ENCODE data around the gene RAD18. TPM values are rescaled to one million over a fixed set of nuclear protein-coding genes. Genes with fewer than 3 reads are reported as not detected.

RAD18 gene
- total and polyA plus RNA-seq, 9 donors, result 2.9 to 9.2 (median 7.8) TPM

DNA sequence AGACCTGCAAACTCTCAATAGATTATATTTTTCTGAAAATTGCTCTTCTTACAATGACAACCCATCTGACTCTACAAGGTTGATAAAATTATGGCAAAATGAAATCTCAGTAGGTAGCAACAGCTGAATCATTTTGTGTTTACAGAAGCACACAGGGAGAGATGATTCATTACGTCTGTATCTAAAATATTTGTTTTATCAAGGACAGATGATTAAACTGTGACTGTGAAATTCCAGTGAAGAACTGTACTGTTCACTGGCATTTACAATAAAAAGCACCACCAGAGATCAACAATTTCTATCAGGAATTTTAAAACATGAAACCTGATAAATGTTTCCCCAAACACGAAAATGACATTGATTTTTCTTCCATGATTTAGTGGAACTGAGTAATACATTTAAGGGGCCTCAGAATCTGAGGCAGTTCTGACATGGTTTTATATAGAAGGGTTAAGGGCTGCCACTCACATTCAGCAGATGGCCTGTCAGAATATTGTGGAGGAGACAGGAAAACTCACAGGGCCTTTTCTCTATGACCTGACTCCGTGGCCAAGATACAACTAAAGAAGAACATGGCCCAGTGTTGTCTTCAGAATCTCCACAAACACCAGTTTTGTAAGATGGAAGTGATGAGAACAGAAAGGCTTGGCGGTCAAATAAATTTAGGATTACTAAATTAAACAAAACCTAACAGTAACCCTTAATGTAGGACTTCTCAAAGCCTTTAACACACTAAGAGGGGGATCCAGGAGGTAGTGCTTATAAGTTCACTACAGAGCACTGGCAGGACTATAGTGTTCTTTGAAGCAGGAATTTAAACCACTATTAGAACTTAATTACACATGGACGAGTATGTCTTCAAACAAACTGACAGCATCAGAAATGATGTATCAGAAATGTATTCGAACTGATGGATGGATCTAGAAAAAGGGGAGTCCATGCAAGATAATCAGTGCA, 25.9 kb downstream of the RAD18 start:
- no peaks in the 10 kb centered on the region for H3K27me3 ChIP-seq
- H3K4me3 ChIP-seq, result no peak overlapping the region
- no peak for DNase-seq
- peaks cover 1% of the 10 kb centered on the region for H3K4me1 ChIP-seq (ENCODE audit: insufficient read depth)
- no peak overlapping the region for H3K27ac ChIP-seq
- TF ChIP-seq, protein P1, sequence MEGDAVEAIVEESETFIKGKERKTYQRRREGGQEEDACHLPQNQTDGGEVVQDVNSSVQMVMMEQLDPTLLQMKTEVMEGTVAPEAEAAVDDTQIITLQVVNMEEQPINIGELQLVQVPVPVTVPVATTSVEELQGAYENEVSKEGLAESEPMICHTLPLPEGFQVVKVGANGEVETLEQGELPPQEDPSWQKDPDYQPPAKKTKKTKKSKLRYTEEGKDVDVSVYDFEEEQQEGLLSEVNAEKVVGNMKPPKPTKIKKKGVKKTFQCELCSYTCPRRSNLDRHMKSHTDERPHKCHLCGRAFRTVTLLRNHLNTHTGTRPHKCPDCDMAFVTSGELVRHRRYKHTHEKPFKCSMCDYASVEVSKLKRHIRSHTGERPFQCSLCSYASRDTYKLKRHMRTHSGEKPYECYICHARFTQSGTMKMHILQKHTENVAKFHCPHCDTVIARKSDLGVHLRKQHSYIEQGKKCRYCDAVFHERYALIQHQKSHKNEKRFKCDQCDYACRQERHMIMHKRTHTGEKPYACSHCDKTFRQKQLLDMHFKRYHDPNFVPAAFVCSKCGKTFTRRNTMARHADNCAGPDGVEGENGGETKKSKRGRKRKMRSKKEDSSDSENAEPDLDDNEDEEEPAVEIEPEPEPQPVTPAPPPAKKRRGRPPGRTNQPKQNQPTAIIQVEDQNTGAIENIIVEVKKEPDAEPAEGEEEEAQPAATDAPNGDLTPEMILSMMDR (IDR thresholded peaks at IDR 0.05), result no peak
- TF ChIP-seq EP300 (IDR thresholded peaks at IDR 0.05), result no peak
- TF ChIP-seq POLR2A (IDR thresholded peaks at IDR 0.05), result no peak
- no peaks in the 10 kb centered on the region for H3K9me3 ChIP-seq
- H3K36me3 ChIP-seq, result no peaks in the 10 kb centered on the region
- intact Hi-C loops (cut with DNase I), result no loop called here
- 28 to 48% (median 33%) methylated on average over 6 of the region's 6 CpGs for WGBS, 3 donors

DNA sequence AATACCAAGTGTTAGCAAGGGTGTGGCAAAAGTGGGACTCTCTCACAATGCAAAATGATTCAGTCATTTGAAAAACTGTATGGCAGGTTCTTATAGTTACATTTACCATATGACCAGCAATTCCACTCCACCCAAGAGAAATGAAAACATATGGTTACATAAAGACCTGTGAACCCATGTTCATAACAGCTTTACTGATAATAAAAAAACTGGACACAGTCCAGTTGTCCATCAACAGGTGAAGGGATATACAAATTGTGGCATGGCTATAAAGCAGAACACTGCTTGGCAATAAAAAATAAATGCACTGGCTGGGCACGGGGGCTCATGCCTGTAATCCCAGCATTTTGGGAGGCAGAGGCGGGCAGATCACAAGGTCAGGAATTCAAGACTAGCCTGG, 30.8 kb downstream of the RAD18 start:
- H3K4me1 ChIP-seq (ENCODE audit: insufficient read depth), result peaks cover 1% of the 10 kb centered on the region
- no peak overlapping the region for H3K4me3 ChIP-seq
- no peak overlapping the region for H3K27ac ChIP-seq
- H3K36me3 ChIP-seq, result no peaks in the 10 kb centered on the region
- H3K27me3 ChIP-seq, result no peaks in the 10 kb centered on the region
- intact Hi-C loops (cut with DNase I), result no loop called here
- no peaks in the 10 kb centered on the region for H3K9me3 ChIP-seq
- DNase-seq, result no peak
- 95 to 96% (median 96%) methylated on average over 2 of the region's 2 CpGs for WGBS, 3 donors
- TF ChIP-seq EP300 (IDR thresholded peaks at IDR 0.05), result no peak
- TF ChIP-seq, protein P1 (IDR thresholded peaks at IDR 0.05), result no peak
- no peak for TF ChIP-seq POLR2A (IDR thresholded peaks at IDR 0.05)

DNA sequence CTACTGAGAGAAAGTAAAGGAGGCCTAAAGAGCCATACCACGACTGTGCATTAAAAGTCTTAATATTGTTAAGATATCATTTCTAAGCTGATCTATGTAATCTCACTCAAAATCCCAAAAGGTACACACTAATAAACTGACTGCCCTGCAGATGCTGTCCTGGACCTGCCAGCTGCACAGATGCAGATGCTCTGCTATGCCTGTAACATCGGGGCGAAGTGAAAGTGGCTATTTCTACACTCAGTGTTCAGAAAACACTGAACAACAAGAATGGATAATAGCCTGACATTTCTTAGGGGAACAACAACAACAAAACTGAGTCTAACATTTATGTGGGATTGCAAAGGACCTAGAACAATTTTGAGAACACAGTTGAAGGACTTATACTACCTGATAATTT, 31.9 kb downstream of the RAD18 start:
- no peaks in the 10 kb centered on the region for H3K4me1 ChIP-seq (ENCODE audit: insufficient read depth)
- no peaks in the 10 kb centered on the region for H3K9me3 ChIP-seq
- H3K36me3 ChIP-seq, result no peaks in the 10 kb centered on the region
- WGBS, 3 donors, result 48 to 82% (median 52%) methylated on average over 3 of the region's 3 CpGs
- no peak for DNase-seq
- TF ChIP-seq EP300 (IDR thresholded peaks at IDR 0.05) (no peak), POLR2A (IDR thresholded peaks at IDR 0.05) (no peak)
- TF ChIP-seq, protein P1 (IDR thresholded peaks at IDR 0.05), result no peak
- intact Hi-C loops (cut with DNase I), result no loop called here
- no peak overlapping the region for H3K4me3 ChIP-seq
- H3K27ac ChIP-seq, result no peak overlapping the region
- H3K27me3 ChIP-seq, result no peaks in the 10 kb centered on the region

DNA sequence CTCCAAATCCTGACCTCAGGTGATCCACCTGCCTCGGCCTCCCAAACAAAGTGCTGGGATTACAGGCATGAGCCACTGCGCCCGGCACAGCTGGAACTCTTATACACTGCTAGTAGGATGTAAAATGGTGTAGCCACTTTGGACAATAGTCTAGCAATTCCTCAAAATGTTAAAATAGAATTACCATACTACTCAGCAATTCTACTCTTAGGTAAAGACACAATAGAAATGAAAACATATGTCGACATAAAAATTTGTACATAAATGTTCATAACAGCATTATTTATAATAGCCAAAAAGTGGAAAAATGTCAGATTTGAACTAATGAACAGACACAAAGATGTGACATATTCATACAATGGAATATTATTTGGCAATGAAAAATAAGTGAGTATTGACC, 33.4 kb downstream of the RAD18 start:
- intact Hi-C loops (cut with DNase I), result no loop called here
- no peak for DNase-seq
- H3K27me3 ChIP-seq, result no peaks in the 10 kb centered on the region
- no peak overlapping the region for H3K27ac ChIP-seq
- WGBS, 3 donors, result 85 to 99% (median 85%) methylated on average over 4 of the region's 4 CpGs
- no peak for TF ChIP-seq EP300 (IDR thresholded peaks at IDR 0.05)
- TF ChIP-seq, protein P1 (IDR thresholded peaks at IDR 0.05), result no peak
- TF ChIP-seq POLR2A (IDR thresholded peaks at IDR 0.05), result no peak
- H3K4me3 ChIP-seq, result no peak overlapping the region
- no peaks in the 10 kb centered on the region for H3K36me3 ChIP-seq
- no peaks in the 10 kb centered on the region for H3K9me3 ChIP-seq
- no peaks in the 10 kb centered on the region for H3K4me1 ChIP-seq (ENCODE audit: insufficient read depth)

All from ovary (tissue), 9 donors.